Measurements from ENCODE around the gene TNFRSF4. TPM values are rescaled to one million over a fixed set of nuclear protein-coding genes. Genes with fewer than 3 reads are reported as not detected.

Gene TNFRSF4
- polyA plus RNA-seq, 1 donor = 3.2 TPM

DNA sequence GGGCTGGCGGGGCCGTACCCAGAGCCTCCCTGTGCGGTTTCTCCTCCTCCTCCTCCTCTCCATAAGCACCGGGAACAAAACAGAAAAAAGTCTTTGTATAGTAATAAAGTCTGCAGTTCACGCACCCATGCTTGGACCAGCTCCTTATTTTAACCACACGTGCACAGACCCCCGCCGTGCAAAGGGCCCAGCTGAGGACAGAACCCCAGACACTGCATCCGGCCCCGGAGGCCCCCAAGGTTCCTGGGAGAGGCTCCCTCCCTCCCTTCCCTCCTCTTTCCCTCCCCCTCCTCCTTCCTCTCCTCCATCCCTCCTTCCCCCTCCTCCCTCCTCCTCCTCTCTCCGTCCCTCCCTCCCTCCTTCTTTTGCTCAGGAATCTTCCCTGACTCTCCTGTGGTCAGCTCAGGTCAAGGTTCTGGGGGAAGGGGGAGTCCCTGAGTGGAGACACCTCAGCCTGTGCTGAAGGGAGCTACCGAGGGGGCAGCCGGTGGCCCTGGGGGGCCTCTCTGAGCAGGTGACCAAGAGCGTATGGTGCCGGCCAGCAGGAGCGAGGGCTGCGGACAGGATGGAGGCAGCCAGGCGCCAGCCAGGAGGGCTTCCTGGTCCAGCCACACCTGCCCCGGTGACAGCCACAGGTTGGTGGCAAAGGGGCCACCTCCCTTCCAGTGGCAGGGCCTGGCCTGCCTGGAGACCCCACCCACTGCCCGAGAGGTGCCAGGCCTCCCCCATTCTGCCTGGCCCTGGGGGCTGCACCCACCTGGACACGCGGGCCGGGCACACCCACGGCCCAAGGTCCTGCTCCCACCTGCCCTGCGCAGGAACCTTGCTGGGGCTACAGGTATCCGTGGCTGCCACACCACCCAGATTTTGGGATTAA, 43.5 kb downstream of the TNFRSF4 start:
- DNase-seq (ENCODE audit: low read depth) = no peak

DNA sequence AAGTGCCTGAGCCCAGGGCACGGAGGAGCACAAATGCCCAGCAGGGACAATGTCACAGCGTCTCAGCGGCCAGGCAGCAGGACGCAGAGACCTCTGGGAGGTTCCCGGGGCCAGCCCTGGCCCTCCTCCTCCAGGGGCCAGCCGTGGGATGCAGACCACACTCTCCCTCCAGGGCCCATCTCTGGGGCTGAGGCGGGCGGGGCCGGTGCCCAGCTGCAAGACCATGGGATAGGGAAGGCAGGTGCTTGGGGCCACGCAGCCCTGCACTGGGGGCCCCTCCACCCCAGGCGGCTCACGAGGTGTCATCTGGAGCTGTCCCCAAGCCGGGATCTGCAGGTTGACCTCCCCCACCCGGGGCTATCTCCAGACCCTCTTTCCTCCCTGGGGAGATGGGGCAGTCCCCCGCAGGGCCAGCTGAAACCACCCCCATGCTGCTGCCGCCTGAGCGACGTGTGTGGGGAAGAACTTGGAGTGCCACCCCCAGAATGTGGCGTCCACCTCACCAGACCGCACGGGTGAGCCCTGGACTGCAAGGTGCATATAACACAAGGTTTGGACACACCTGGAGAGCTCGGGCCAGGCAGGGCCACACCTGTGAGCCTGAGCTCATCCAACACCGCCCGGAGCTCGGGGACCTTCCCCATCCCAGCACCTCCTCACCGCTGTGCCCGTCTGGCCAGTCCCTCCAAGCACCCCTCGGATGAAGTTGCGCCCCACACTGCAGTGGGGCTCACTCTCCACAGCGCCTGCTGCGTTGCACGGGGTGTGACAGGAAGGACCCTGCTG, 44.3 kb downstream of the TNFRSF4 start:
- no peak for DNase-seq (ENCODE audit: low read depth)

- DNase-seq (ENCODE audit: low read depth) = no peak
Observed at GRCh38 chr1:1168451-1169411, 45.2 kb downstream of the TNFRSF4 start.

GRCh38 chr1:1167841-1168450, 46.0 kb downstream of the TNFRSF4 start:
- DNase-seq (ENCODE audit: low read depth) = no peak

DNA sequence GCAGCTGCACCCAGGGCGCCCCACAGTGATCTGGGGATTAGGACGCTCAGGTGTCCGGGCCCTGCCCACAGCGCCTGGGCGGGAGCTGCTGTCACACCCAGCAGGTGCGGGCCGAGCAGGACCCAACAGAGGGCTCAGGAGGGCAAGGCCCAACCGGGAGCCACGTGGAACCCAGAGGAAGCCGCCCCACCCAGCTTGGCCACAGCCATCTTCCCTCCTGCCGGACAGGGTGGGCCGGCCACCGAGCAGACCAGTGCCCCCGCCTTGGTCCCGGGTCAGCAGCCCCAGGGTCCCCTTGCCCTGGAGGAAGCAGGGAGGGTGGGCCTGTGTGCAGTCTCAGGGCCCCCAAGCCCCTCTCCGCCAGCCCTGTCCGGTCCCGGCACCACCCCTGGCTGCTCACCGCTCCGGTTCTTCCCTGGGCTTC, 46.5 kb downstream of the TNFRSF4 start:
- DNase-seq (ENCODE audit: low read depth) = no peak

DNA sequence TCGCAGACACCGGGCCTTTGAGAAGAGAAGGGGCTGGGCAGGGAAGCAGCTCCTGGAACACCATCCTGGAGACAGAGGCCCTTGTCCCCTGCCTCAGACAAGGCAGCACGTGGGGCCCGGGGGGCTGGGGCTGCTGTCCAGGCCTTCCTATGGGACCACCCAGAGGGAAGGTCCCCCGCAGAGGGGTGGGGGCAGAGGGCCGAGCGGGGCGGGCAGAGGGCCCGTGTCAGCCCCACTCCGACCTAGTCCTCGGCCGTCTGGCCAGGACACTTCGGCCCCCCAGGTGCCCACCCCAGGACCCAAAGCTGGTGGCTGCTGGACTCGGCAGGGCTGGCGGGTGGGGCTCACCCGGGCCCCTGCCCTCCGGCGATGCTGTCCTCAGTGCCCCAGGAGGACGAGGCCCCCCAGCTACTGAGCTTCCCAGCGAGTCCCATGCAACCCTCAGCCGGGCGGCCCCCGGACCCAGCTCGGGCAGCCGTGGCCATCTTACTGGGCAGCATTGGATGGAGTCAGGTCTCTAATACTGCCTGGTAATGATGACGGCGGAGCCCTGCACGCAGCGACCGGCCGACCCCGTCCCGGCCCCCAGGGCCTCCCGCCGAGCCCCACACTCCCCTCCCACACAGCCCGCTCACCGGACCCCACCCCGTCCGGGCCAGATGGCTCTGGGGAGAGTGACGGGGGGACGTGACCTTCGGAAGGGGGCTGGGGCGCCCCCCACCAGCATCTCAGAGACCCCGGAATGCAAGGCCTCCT, 47.1 kb downstream of the TNFRSF4 start:
- DNase-seq (ENCODE audit: low read depth) = no peak

GRCh38 chr1:1165900-1166421, 48.0 kb downstream of the TNFRSF4 start:
- DNase-seq (ENCODE audit: low read depth) = no peak

- DNase-seq (ENCODE audit: low read depth) = no peak
Observed at GRCh38 chr1:1165485-1165884, 48.5 kb downstream of the TNFRSF4 start.

DNA sequence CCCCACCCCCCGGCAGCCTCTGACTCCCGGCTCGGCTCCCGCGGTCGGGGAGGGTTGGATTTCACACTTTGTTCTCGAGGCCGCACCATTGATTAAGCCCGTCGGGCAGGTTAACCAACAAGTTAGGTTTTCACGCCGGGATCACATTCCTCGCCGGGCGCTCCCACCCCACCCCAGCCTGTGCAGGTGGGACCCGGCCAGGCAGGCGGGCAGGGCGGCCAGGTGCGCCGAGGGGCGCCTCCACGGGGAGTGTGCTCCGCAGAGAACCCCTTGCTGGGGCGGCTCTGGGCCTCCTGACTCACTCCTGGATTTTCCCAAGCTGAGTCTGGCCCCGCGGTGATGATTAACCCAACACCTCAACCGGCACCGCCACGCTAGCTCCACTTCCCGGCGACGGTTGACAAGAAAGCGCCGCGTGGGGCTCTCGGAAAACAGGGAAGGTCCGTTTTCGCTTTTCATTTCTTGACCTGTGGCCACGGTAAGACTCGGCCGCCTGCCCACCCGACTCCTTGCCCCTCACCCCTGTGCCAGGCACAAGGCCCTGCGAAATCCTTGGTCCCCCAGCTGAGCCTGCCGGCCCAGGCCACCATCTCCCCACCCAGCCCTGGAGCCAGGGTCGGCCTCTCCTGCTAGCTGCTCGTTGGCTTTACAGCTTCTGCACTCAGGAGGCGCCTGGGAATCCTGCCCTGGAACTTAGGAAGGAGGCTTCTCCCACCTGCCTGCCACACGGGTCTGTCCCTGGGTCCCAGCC, 49.1 kb downstream of the TNFRSF4 start:
- DNase-seq (ENCODE audit: low read depth) = no peak

GRCh38 chr1:1164361-1164700, 49.6 kb downstream of the TNFRSF4 start:
- DNase-seq (ENCODE audit: low read depth) = no peak

GRCh38 chr1:1163538-1164070, 50.3 kb downstream of the TNFRSF4 start:
- DNase-seq (ENCODE audit: low read depth) = no peak

DNA sequence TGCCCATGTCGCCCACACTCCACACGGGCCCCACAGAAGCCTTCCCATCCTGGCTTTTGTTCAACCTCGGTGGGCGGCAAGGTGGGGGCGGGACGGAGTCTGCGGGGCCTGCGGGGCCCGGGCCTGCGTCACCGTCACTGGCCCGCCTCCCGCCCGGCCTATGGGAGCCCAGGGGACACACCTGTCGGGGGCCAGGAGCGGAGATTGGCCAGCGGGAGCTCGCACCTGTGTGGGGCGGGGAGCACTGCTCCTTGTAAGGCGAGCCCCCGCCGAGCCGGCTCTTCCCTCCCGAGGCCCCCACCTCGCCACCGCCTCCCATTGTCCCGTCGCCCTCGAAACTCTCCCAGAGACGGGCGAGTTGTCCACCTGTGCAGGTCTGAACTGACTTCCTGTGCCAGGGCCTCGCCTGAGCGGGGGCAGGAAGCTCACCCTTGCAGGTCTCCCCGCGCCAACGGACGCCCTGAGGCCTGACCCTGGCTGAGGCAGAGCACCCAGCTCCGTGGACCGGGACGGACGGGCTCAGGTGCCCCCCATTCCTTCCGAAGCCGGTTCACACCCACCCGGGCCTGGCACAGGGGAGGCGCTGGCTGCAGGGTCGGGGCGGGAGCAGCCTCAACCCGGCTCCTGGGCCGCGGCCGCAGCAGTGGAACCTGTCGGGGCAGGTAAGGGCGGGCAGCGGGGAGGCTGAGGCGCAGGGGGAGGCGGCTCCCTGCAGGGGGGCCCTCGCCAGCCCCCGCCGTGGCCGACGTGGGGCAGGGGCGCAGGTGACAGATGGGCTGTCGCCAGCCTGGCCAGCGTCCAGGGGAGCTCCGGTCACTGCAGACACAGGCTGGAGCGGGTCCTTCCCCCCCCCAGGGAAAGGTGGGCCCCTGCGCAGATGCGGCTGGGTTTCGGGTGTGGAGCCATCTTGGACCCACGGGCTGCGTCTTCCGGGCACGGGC, 51.1 kb downstream of the TNFRSF4 start:
- no peak for DNase-seq (ENCODE audit: low read depth)

GRCh38 chr1:1161683-1162079, 52.3 kb downstream of the TNFRSF4 start:
- no peak for DNase-seq (ENCODE audit: low read depth)

Other genes starting within 250 kb of the TNFRSF4 start
- gene PLEKHN1, start 247.7 kb downstream of the TNFRSF4 start, polyA plus RNA-seq (ENCODE audit: insufficient read length) = 0.08 TPM
- gene PERM1, start 232.1 kb downstream of the TNFRSF4 start, polyA plus RNA-seq (ENCODE audit: insufficient read length) = 3.3 TPM
- gene HES4, start 214.1 kb downstream of the TNFRSF4 start, polyA plus RNA-seq (ENCODE audit: insufficient read length) = 19.9 TPM
- 6.2 TPM for gene ISG15, start 200.7 kb downstream of the TNFRSF4 start, polyA plus RNA-seq (ENCODE audit: insufficient read length)
- 37.5 TPM for gene AGRN, start 194.0 kb downstream of the TNFRSF4 start, polyA plus RNA-seq (ENCODE audit: insufficient read length)
- gene RNF223, start 139.8 kb downstream of the TNFRSF4 start, polyA plus RNA-seq (ENCODE audit: insufficient read length) = 0.08 TPM
- gene C1orf159, start 98.1 kb downstream of the TNFRSF4 start, polyA plus RNA-seq (ENCODE audit: insufficient read length) = 6.4 TPM
- 0.35 TPM for gene TTLL10, start 40.3 kb downstream of the TNFRSF4 start, polyA plus RNA-seq (ENCODE audit: insufficient read length)
- 6.1 TPM for gene TNFRSF18, start 7.6 kb downstream of the TNFRSF4 start, polyA plus RNA-seq (ENCODE audit: insufficient read length)
- 88.6 TPM for gene SDF4, start 17.8 kb upstream of the TNFRSF4 start, polyA plus RNA-seq (ENCODE audit: insufficient read length)
- gene B3GALT6, start 18.1 kb upstream of the TNFRSF4 start, polyA plus RNA-seq (ENCODE audit: insufficient read length) = 16.3 TPM
- gene C1QTNF12, start 32.6 kb upstream of the TNFRSF4 start, polyA plus RNA-seq (ENCODE audit: insufficient read length) = 4.8 TPM
- gene UBE2J2, start 59.7 kb upstream of the TNFRSF4 start, polyA plus RNA-seq (ENCODE audit: insufficient read length) = 38.8 TPM
- 5.5 TPM for gene SCNN1D, start 66.3 kb upstream of the TNFRSF4 start, polyA plus RNA-seq (ENCODE audit: insufficient read length)
- gene ACAP3, start 93.8 kb upstream of the TNFRSF4 start, polyA plus RNA-seq (ENCODE audit: insufficient read length) = 44.6 TPM
- gene PUSL1, start 94.4 kb upstream of the TNFRSF4 start, polyA plus RNA-seq (ENCODE audit: insufficient read length) = 5.9 TPM
- gene INTS11, start 110.5 kb upstream of the TNFRSF4 start, polyA plus RNA-seq (ENCODE audit: insufficient read length) = 74.9 TPM
- gene CPTP, start 110.6 kb upstream of the TNFRSF4 start, polyA plus RNA-seq (ENCODE audit: insufficient read length) = 16.5 TPM
- 3.3 TPM for gene TAS1R3, start 117.1 kb upstream of the TNFRSF4 start, polyA plus RNA-seq (ENCODE audit: insufficient read length)
- gene DVL1, start 135.3 kb upstream of the TNFRSF4 start, polyA plus RNA-seq (ENCODE audit: insufficient read length) = 48.7 TPM
- gene MXRA8, start 144.4 kb upstream of the TNFRSF4 start, polyA plus RNA-seq (ENCODE audit: insufficient read length) = 65.2 TPM
- gene AURKAIP1, start 161.1 kb upstream of the TNFRSF4 start, polyA plus RNA-seq (ENCODE audit: insufficient read length) = 69.3 TPM
- gene CCNL2, start 185.2 kb upstream of the TNFRSF4 start, polyA plus RNA-seq (ENCODE audit: insufficient read length) = 169 TPM
- gene MRPL20, start 193.1 kb upstream of the TNFRSF4 start, polyA plus RNA-seq (ENCODE audit: insufficient read length) = 111 TPM
- 22.1 TPM for gene ANKRD65, start 207.1 kb upstream of the TNFRSF4 start, polyA plus RNA-seq (ENCODE audit: insufficient read length)
- gene VWA1, start 221.5 kb upstream of the TNFRSF4 start, polyA plus RNA-seq (ENCODE audit: insufficient read length) = 56.6 TPM
- 0.30 TPM for gene ATAD3C, start 235.5 kb upstream of the TNFRSF4 start, polyA plus RNA-seq (ENCODE audit: insufficient read length)